Hepatocyte (in vitro differentiated cells): Measurements from ENCODE around the gene FKBP1B. TPM values are rescaled to one million over a fixed set of nuclear protein-coding genes. Genes with fewer than 3 reads are reported as not detected.

Experiments used
- DNase-seq: peaks from one replicate; pipeline ENCODE4 v3.0.0-alpha.2; 2016; ENCODE audit warnings: low spot score
- H2AFZ ChIP-seq: fragments of 200-600 bp; sonication (generic); 2 replicates; pipeline ENCODE4 v1.6.0; 2016; ENCODE audit warnings: antibody characterized with exemption, mild to moderate bottlenecking
- H3K27ac ChIP-seq: fragments of 200-600 bp; sonication (generic); 2 replicates; pipeline ENCODE4 v1.5.1; 2016; ENCODE audit warnings: mild to moderate bottlenecking
- H3K27me3 ChIP-seq: fragments of 200-600 bp; sonication (generic); 2 replicates; pipeline ENCODE4 v1.6.1; 2016
- H3K36me3 ChIP-seq: fragments of 200-600 bp; sonication (generic); replicated peaks from 2 replicates; pipeline ENCODE4 v1.5.1; 2016; ENCODE audit warnings: low read depth; ENCODE audit not compliant: insufficient read depth
- H3K4me1 ChIP-seq: fragments of 200-600 bp; sonication (generic); 2 replicates; pipeline ENCODE4 v1.5.1; 2016; ENCODE audit warnings: mild to moderate bottlenecking, moderate library complexity; ENCODE audit not compliant: insufficient read depth
- H3K4me2 ChIP-seq: fragments of 200-600 bp; sonication (generic); 2 replicates; pipeline ENCODE4 v1.6.0; 2016
- H3K4me3 ChIP-seq: fragments of 200-600 bp; sonication (generic); 2 replicates; pipeline ENCODE4 v1.5.1; 2016; ENCODE audit warnings: mild to moderate bottlenecking
- H3K79me2 ChIP-seq: fragments of 200-600 bp; sonication (generic); 2 replicates; pipeline ENCODE4 v1.6.0; 2017; ENCODE audit warnings: mild to moderate bottlenecking
- H3K9me2 ChIP-seq: fragments of 200-600 bp; sonication (generic); replicated peaks from 2 replicates; pipeline ENCODE4 v1.6.0; 2017; ENCODE audit warnings: mild to moderate bottlenecking; ENCODE audit not compliant: insufficient read depth
- H3K9me3 ChIP-seq: fragments of 200-600 bp; sonication (generic); 2 replicates; pipeline ENCODE4 v1.5.1; 2016; ENCODE audit warnings: low read depth, mild to moderate bottlenecking
- H4K20me1 ChIP-seq: fragments of 200-600 bp; sonication (generic); 2 replicates; pipeline ENCODE4 v1.6.0; 2016; ENCODE audit warnings: mild to moderate bottlenecking; ENCODE audit not compliant: insufficient read depth, poor library complexity, severe bottlenecking
- CTCF ChIP-seq: fragments of 200-600 bp; sonication (generic); IDR thresholded peaks from 2 replicates; pipeline ENCODE4 v1.5.1; 2016; ENCODE audit warnings: antibody characterized with exemption, mild to moderate bottlenecking; ENCODE audit not compliant: poor library complexity
- EZH2 ChIP-seq: fragments of 200-600 bp; sonication (generic); IDR thresholded peaks from 2 replicates; pipeline ENCODE4 v1.6.1; 2016; ENCODE audit warnings: antibody characterized with exemption, mild to moderate bottlenecking, borderline replicate concordance
- EZH2phosphoT487 ChIP-seq: fragments of 200-600 bp; sonication (generic); IDR thresholded peaks from one replicate; pipeline ENCODE4 v1.6.1; 2018; ENCODE audit warnings: antibody characterized with exemption, mild to moderate bottlenecking, low read depth, moderate library complexity; ENCODE audit not compliant: unreplicated experiment, severe bottlenecking
- WGBS: methylation state at CpG from one replicate; pipeline ENCODE4 v1.1.6; 2016; ENCODE audit warnings: low lambda C conversion rate; ENCODE audit errors: missing lambda C conversion rate; 5-methylcytosine and 5-hydroxymethylcytosine counted together
- polyA plus RNA-seq: library from polyadenylated mRNA; unstranded; fragments of >200 nt; fragmentation: Nextera tagmentation; extraction: Ambion mirVana; gene quantifications from 2 replicates; pipeline ENCODE4 v1.2.1, GENCODE V29; 2016
- total RNA-seq: library from RNA; depleted of rRNA; stranded (reverse); fragments of >200 nt; gene quantifications from 2 replicates; pipeline ENCODE4 v1.2.3, GENCODE V29; 2014

Gene FKBP1B
- total and polyA plus RNA-seq, 2 experiments from 2014 or later, result 20.2 to 37.2 TPM

DNA sequence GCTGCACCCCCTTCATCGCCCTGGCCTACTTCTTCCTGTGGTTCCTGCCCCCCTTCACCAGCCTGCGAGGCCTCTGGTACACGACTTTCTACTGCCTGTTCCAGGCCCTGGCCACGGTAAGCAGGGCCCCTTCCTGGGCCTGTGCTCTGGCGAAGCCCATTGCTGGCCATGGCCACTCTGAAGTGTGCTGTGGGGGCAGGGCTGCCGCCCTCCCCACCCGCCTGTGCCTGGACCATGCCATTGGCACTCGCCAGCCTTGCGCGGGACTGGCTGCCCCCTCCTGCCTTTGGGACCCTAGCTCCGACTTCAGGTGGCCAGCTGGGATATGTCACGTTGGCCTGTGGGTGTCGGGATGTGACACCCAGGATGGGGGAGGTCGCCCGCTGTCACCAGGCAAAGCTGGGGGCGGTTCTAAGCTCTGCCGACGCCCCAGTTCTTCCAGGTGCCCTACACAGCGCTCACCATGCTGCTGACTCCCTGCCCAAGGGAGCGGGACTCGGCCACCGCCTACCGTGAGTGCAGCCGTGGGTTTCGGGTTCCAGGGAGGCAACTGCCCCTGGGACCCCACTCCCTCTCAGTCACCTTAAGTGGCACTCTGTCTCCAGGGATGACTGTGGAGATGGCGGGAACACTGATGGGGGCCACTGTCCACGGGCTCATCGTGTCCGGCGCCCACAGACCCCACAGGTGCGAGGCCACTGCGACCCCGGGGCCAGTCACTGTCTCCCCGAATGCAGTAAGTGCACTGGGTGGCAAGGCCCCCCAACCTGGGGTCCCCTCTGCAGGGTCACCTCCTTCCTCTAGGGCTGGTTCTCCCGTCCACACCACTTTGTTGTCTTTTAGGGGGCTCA lies 32.5 kb upstream of the FKBP1B start:
- H4K20me1 ChIP-seq, result no peaks in the 10 kb centered on the region
- WGBS, result 93% methylated on average over 35 of the region's 35 CpGs
- no peak overlapping the region for H2AFZ ChIP-seq
- H3K4me2 ChIP-seq, result no peak overlapping the region
- no peaks in the 10 kb centered on the region for H3K36me3 ChIP-seq
- no peak overlapping the region for H3K4me3 ChIP-seq
- no peaks in the 10 kb centered on the region for H3K9me3 ChIP-seq
- H3K27me3 ChIP-seq, result no peaks in the 10 kb centered on the region
- H3K79me2 ChIP-seq, result no peaks in the 10 kb centered on the region
- TF ChIP-seq EZH2phosphoT487 (no peak), CTCF (no peak), EZH2 (no peak)
- no peak for DNase-seq
- peaks cover 8% of the 10 kb centered on the region for H3K4me1 ChIP-seq
- H3K9me2 ChIP-seq, result no peaks in the 10 kb centered on the region
- H3K27ac ChIP-seq, result no peak overlapping the region

GRCh38 chr2:24017711-24018110 lies 31.8 kb upstream of the FKBP1B start:
- 92% methylated on average over 7 of the region's 8 CpGs for WGBS
- Histone ChIP-seq H3K9me3 (no peaks in the 10 kb centered on the region), H3K27me3 (no peaks in the 10 kb centered on the region), H4K20me1 (no peaks in the 10 kb centered on the region), H3K79me2 (no peaks in the 10 kb centered on the region), H3K9me2 (no peaks in the 10 kb centered on the region), H3K4me1 (peaks cover 8% of the 10 kb centered on the region), H3K36me3 (no peaks in the 10 kb centered on the region), H3K27ac (no peak overlapping the region), H2AFZ (no peak overlapping the region), H3K4me2 (no peak overlapping the region), H3K4me3 (no peak overlapping the region)
- no peak for TF ChIP-seq CTCF
- TF ChIP-seq EZH2, result no peak
- TF ChIP-seq EZH2phosphoT487, result no peak
- DNase-seq, result no peak

GRCh38 chr2:24018241-24018640 lies 31.3 kb upstream of the FKBP1B start:
- no peak overlapping the region for H2AFZ ChIP-seq
- no peaks in the 10 kb centered on the region for H3K9me3 ChIP-seq
- no peaks in the 10 kb centered on the region for H3K27me3 ChIP-seq
- no peak overlapping the region for H3K4me3 ChIP-seq
- H3K4me1 ChIP-seq, result peaks cover 8% of the 10 kb centered on the region
- no peaks in the 10 kb centered on the region for H3K79me2 ChIP-seq
- 92% methylated on average over 9 of the region's 9 CpGs for WGBS
- no peaks in the 10 kb centered on the region for H3K36me3 ChIP-seq
- DNase-seq, result no peak
- H3K4me2 ChIP-seq, result no peak overlapping the region
- no peaks in the 10 kb centered on the region for H3K9me2 ChIP-seq
- no peak overlapping the region for H3K27ac ChIP-seq
- H4K20me1 ChIP-seq, result no peaks in the 10 kb centered on the region
- TF ChIP-seq CTCF, result no peak
- no peak for TF ChIP-seq EZH2
- no peak for TF ChIP-seq EZH2phosphoT487
